DND-41 (cell line): ENCODE data around the gene GPC4.

Source experiments
- ATAC-seq: fragments of 200-7000 bp; cut with Tn5 transposase; 3 replicates; pipeline ENCODE4 v1.9.1; 2021; ENCODE audit warnings: low read depth; ENCODE audit not compliant: insufficient read depth
- DNase-seq: peaks from one replicate; pipeline ENCODE4 v3.0.0-alpha.2; 2020
- H2AFZ ChIP-seq: 2 replicates; pipeline ENCODE4 v1.6.0; 2012; ENCODE audit warnings: low read depth, low read length
- H3K27ac ChIP-seq: 2 replicates; pipeline ENCODE4 v1.5.1; 2012; ENCODE audit warnings: low read length, inconsistent platforms
- H3K27me3 ChIP-seq: fragments of 200-600 bp; sonication (generic); 2 replicates; pipeline ENCODE4 v1.6.0; 2012; ENCODE audit warnings: low read length, mild to moderate bottlenecking, inconsistent platforms; ENCODE audit not compliant: insufficient read depth, poor library complexity
- H3K36me3 ChIP-seq: 2 replicates; pipeline ENCODE4 v1.5.1; 2012; ENCODE audit warnings: low read length, inconsistent platforms; ENCODE audit not compliant: insufficient read depth
- H3K4me1 ChIP-seq: 2 replicates; pipeline ENCODE4 v1.5.1; 2012; ENCODE audit warnings: mild to moderate bottlenecking, low read length; ENCODE audit not compliant: insufficient read depth
- H3K4me2 ChIP-seq: 2 replicates; pipeline ENCODE4 v1.6.0; 2012; ENCODE audit warnings: mild to moderate bottlenecking, moderate library complexity, low read length, inconsistent platforms; ENCODE audit not compliant: insufficient read depth
- H3K4me3 ChIP-seq, 2 experiments: fragments of 200-600 bp in 1 of 2; shearing (Covaris generic) in 1 of 2; 2 replicates each; pipeline ENCODE4 v1.5.1; 2012 to 2016; ENCODE audit warnings: inconsistent platforms in 2 of 2, low read length in 2 of 2, mild to moderate bottlenecking in 2 of 2, low read depth in 1 of 2, moderate library complexity in 1 of 2
- H3K79me2 ChIP-seq: 2 replicates; pipeline ENCODE4 v1.6.0; 2012; ENCODE audit warnings: low read length, inconsistent platforms; ENCODE audit not compliant: insufficient read depth
- H3K9ac ChIP-seq: 2 replicates; pipeline ENCODE4 v1.6.0; 2012; ENCODE audit warnings: low read depth, mild to moderate bottlenecking, inconsistent platforms, low read length, moderate library complexity
- H3K9me3 ChIP-seq: 2 replicates; pipeline ENCODE4 v1.5.1; 2012; ENCODE audit warnings: low read length, moderate library complexity, mild to moderate bottlenecking, inconsistent platforms; ENCODE audit not compliant: insufficient read depth, severe bottlenecking
- H4K20me1 ChIP-seq: 2 replicates; pipeline ENCODE4 v1.6.0; 2012; ENCODE audit warnings: low read length; ENCODE audit not compliant: insufficient read depth
- CTCF ChIP-seq: IDR thresholded peaks from 2 replicates; pipeline ENCODE4 v1.5.1; 2012; ENCODE audit warnings: borderline replicate concordance, low read length, moderate library complexity, mild to moderate bottlenecking; ENCODE audit not compliant: poor library complexity, severe bottlenecking; ENCODE audit errors: extremely low read depth
- EZH2 ChIP-seq: IDR thresholded peaks from 3 replicates; pipeline ENCODE4 v1.6.1; 2012; ENCODE audit warnings: borderline replicate concordance, low read depth, mild to moderate bottlenecking, moderate library complexity, low read length, inconsistent platforms; ENCODE audit not compliant: severe bottlenecking

Gene GPC4

GRCh38 chrX:133437356-133437755 lies 22.1 kb upstream of the GPC4 start:
- Histone ChIP-seq H4K20me1 (no peaks in the 10 kb centered on the region), H3K4me3 (no peak overlapping the region), H3K4me1 (no peaks in the 10 kb centered on the region), H3K27ac (no peak overlapping the region), H3K9me3 (no peaks in the 10 kb centered on the region), H3K4me2 (no peak overlapping the region), H3K79me2 (no peaks in the 10 kb centered on the region), H3K9ac (no peak overlapping the region), H2AFZ (no peak overlapping the region; the same call in 1 of the 2 replicates), H3K27me3 (no peaks in the 10 kb centered on the region), H3K36me3 (no peaks in the 10 kb centered on the region)
- DNase-seq (no peak), ATAC-seq (no peak)
- no peak for TF ChIP-seq CTCF
- no peak for TF ChIP-seq EZH2

- TF ChIP-seq CTCF (no peak), EZH2 (no peak)
- H2AFZ ChIP-seq = no peak overlapping the region
- H3K9ac ChIP-seq = no peak overlapping the region
- no peaks in the 10 kb centered on the region for H3K4me1 ChIP-seq
- H3K79me2 ChIP-seq = no peaks in the 10 kb centered on the region
- H3K27ac ChIP-seq = no peak overlapping the region
- no peaks in the 10 kb centered on the region for H3K36me3 ChIP-seq
- DNase-seq (no peak), ATAC-seq (no peak)
- H3K4me2 ChIP-seq = no peak overlapping the region
- no peaks in the 10 kb centered on the region for H3K27me3 ChIP-seq
- no peaks in the 10 kb centered on the region for H3K9me3 ChIP-seq
- no peaks in the 10 kb centered on the region for H4K20me1 ChIP-seq
- no peak overlapping the region for H3K4me3 ChIP-seq
Observed at GRCh38 chrX:133435544-133436124, 20.3 kb upstream of the GPC4 start.

- Histone ChIP-seq H3K9ac (no peak overlapping the region), H3K4me1 (no peaks in the 10 kb centered on the region), H3K27me3 (no peaks in the 10 kb centered on the region), H3K36me3 (no peaks in the 10 kb centered on the region), H3K4me3 (no peak overlapping the region), H3K79me2 (no peaks in the 10 kb centered on the region), H3K4me2 (no peak overlapping the region), H3K9me3 (no peaks in the 10 kb centered on the region), H2AFZ (no peak overlapping the region), H4K20me1 (no peaks in the 10 kb centered on the region), H3K27ac (no peak overlapping the region)
- ATAC-seq (no peak), DNase-seq (no peak)
- no peak for TF ChIP-seq CTCF
- no peak for TF ChIP-seq EZH2
Observed at GRCh38 chrX:133434197-133434820, 19.0 kb upstream of the GPC4 start.
